HS-5 (cell line): ENCODE data around the gene ACOT4.
"Not testable (repeated sequence)": the region's sequence is repeated elsewhere in the genome, so short reads cannot be mapped to it uniquely, and the experiment has no call there.

Experiments
- DNase-seq: peaks from one replicate; pipeline ENCODE4 v3.0.0-alpha.2; 2012; ENCODE audit warnings: low read depth

Gene ACOT4

GRCh38 chr14:73591690-73592449, at the start of gene ACOT4:
Gene ACOT4 (plus strand): TSS chr14:73591873. CDS start chr14:73591960, 87 bp downstream.
- no peak for DNase-seq

GRCh38 chr14:73542961-73543360, 48.7 kb upstream of the ACOT4 start:
- not testable (repeated sequence) for DNase-seq

GRCh38 chr14:73545353-73545752, 46.3 kb upstream of the ACOT4 start:
- not testable (repeated sequence) for DNase-seq

- not testable (repeated sequence) for DNase-seq
Measured at GRCh38 chr14:73549097-73549496, 42.6 kb upstream of the ACOT4 start.

- DNase-seq: not testable (repeated sequence)
Measured at GRCh38 chr14:73549889-73550524, 41.7 kb upstream of the ACOT4 start.

GRCh38 chr14:73553845-73554244, 37.8 kb upstream of the ACOT4 start:
- DNase-seq: no peak

- not testable (repeated sequence) for DNase-seq
Measured at GRCh38 chr14:73557201-73557600, 34.5 kb upstream of the ACOT4 start.

- not testable (repeated sequence) for DNase-seq
Measured at GRCh38 chr14:73558238-73558637, 33.4 kb upstream of the ACOT4 start.

- not testable (repeated sequence) for DNase-seq
Measured at GRCh38 chr14:73562256-73562655, 29.4 kb upstream of the ACOT4 start.

- DNase-seq: not testable (repeated sequence)
Measured at GRCh38 chr14:73562696-73563095, 29.0 kb upstream of the ACOT4 start.

- DNase-seq: not testable (repeated sequence)
Measured at GRCh38 chr14:73566431-73566830, 25.2 kb upstream of the ACOT4 start.

GRCh38 chr14:73566935-73567334, 24.7 kb upstream of the ACOT4 start:
- not testable (repeated sequence) for DNase-seq

GRCh38 chr14:73567358-73567757, 24.3 kb upstream of the ACOT4 start:
- no peak for DNase-seq

- no peak for DNase-seq
Measured at GRCh38 chr14:73567951-73568885, 23.5 kb upstream of the ACOT4 start.

GRCh38 chr14:73568886-73569184, 22.8 kb upstream of the ACOT4 start:
- DNase-seq: not testable (repeated sequence)

GRCh38 chr14:73569185-73569958, 22.3 kb upstream of the ACOT4 start, which contains the start of gene ACOT2:
Gene ACOT2 (plus strand): TSS chr14:73569213. CDS start chr14:73569241, 28 bp downstream.
- DNase-seq: peak; percentile 72

- not testable (repeated sequence) for DNase-seq
Measured at GRCh38 chr14:73570913-73571312, 20.8 kb upstream of the ACOT4 start.

GRCh38 chr14:73573034-73573433, 18.6 kb upstream of the ACOT4 start:
- DNase-seq: not testable (repeated sequence)

- DNase-seq: not testable (repeated sequence)
Measured at GRCh38 chr14:73573740-73574139, 17.9 kb upstream of the ACOT4 start.

- not testable (repeated sequence) for DNase-seq
Measured at GRCh38 chr14:73574251-73574650, 17.4 kb upstream of the ACOT4 start.

GRCh38 chr14:73576391-73576790, 15.3 kb upstream of the ACOT4 start:
- DNase-seq: no peak
